HEK293 (cell line): ENCODE data around the gene PARK7.

Experiments
- CTCF ChIA-PET: fragments of 350-600 bp; formaldehyde crosslinking; extraction: SDS; loops from one replicate; lab custom pipeline; 2021; ENCODE audit warnings: antibody characterized with exemption; lab: Yijun Ruan, JAX
- POLR2A ChIA-PET: fragments of 300-600 bp; formaldehyde crosslinking; extraction: SDS; loops from one replicate; lab custom pipeline; 2020; ENCODE audit warnings: antibody characterized with exemption, inconsistent platforms; lab: Yijun Ruan, JAX
- H3K27ac ChIP-seq: fragments of 200-500 bp; sonication (Bioruptor generic); 2 replicates; pipeline ENCODE4 v1.5.1; 2014; ENCODE audit warnings: low read depth, low read length, control low read depth, inconsistent platforms; ENCODE audit errors: extremely low read depth
- H3K36me3 ChIP-seq, 2 experiments: fragments of 200-500 bp in 1 of 2; sonication (Bioruptor generic) in 1 of 2; 1 replicate in 1 of 2; 2 replicates in 1 of 2; pipeline ENCODE4 v1.5.1; 2014 to 2017; ENCODE audit warnings: inconsistent platforms in 2 of 2, low read length in 2 of 2; ENCODE audit not compliant: control insufficient read depth in 2 of 2, insufficient read depth in 1 of 2
- H3K4me1 ChIP-seq: fragments of 200-500 bp; sonication (Bioruptor generic); 2 replicates; pipeline ENCODE4 v1.5.1; 2014; ENCODE audit warnings: mild to moderate bottlenecking, low read length, inconsistent platforms; ENCODE audit not compliant: control insufficient read depth, insufficient read depth
- H3K4me3 ChIP-seq: 2 replicates; pipeline ENCODE4 v1.5.1; 2011; ENCODE audit warnings: low read depth, mild to moderate bottlenecking, control low read depth, low read length, moderate library complexity
- H3K9me3 ChIP-seq: fragments of 200-500 bp; sonication (Bioruptor generic); 2 replicates; pipeline ENCODE4 v1.5.1; 2014; ENCODE audit warnings: low read depth, low read length, inconsistent platforms; ENCODE audit not compliant: control insufficient read depth, insufficient read depth
- BCL11A ChIP-seq: fragments of 450-650 bp; formaldehyde crosslinking; IDR thresholded peaks from 2 replicates; pipeline ENCODE4 v1.5.1; 2016; ENCODE audit warnings: low read depth, missing biosample characterization, missing genetic modification characterization
- GFI1B ChIP-seq: fragments of 450-650 bp; formaldehyde crosslinking; IDR thresholded peaks from 2 replicates; pipeline ENCODE4 v1.5.1; 2016; ENCODE audit warnings: missing biosample characterization, missing genetic modification characterization
- KLF16 ChIP-seq: fragments of 450-650 bp; formaldehyde crosslinking; IDR thresholded peaks from 2 replicates; pipeline ENCODE4 v1.5.1; 2017; ENCODE audit warnings: missing biosample characterization, missing genetic modification characterization
- MZF1 ChIP-seq: fragments of 450-650 bp; formaldehyde crosslinking; IDR thresholded peaks from 2 replicates; pipeline ENCODE4 v1.5.1; 2017; ENCODE audit warnings: missing biosample characterization, missing genetic modification characterization, borderline replicate concordance
- OSR2 ChIP-seq: fragments of 450-650 bp; formaldehyde crosslinking; IDR thresholded peaks from 2 replicates; pipeline ENCODE4 v1.5.1; 2016; ENCODE audit warnings: missing biosample characterization, missing genetic modification characterization
- PRDM1 ChIP-seq: fragments of 450-650 bp; formaldehyde crosslinking; IDR thresholded peaks from 2 replicates; pipeline ENCODE4; 2016; ENCODE audit warnings: missing biosample characterization, missing genetic modification characterization
- SP3 ChIP-seq: fragments of 450-650 bp; formaldehyde crosslinking; IDR thresholded peaks from 2 replicates; pipeline ENCODE4 v1.5.1; 2016; ENCODE audit warnings: missing biosample characterization, missing genetic modification characterization
- SP7 ChIP-seq: fragments of 450-650 bp; formaldehyde crosslinking; IDR thresholded peaks from 2 replicates; pipeline ENCODE4 v1.5.1; 2016; ENCODE audit warnings: missing biosample characterization, missing genetic modification characterization
- ZEB2 ChIP-seq: fragments of 450-650 bp; formaldehyde crosslinking; IDR thresholded peaks from 2 replicates; pipeline ENCODE4 v1.5.1; 2016; ENCODE audit warnings: missing biosample characterization, missing genetic modification characterization
- ZNF133 ChIP-seq: fragments of 450-650 bp; formaldehyde crosslinking; IDR thresholded peaks from 2 replicates; pipeline ENCODE4 v1.5.1; 2016; ENCODE audit warnings: missing biosample characterization, missing genetic modification characterization
- ZNF169 ChIP-seq: fragments of 450-650 bp; formaldehyde crosslinking; IDR thresholded peaks from 2 replicates; pipeline ENCODE4 v1.5.1; 2016; ENCODE audit warnings: missing biosample characterization, missing genetic modification characterization
- ZNF184 ChIP-seq: fragments of 450-650 bp; IDR thresholded peaks from 2 replicates; pipeline ENCODE4 v1.5.1; 2018; ENCODE audit warnings: missing biosample characterization, mild to moderate bottlenecking, missing genetic modification characterization
- ZNF335 ChIP-seq: fragments of 450-650 bp; formaldehyde crosslinking; conservative IDR thresholded peaks from 2 replicates; pipeline ENCODE4 v1.5.1; 2016; ENCODE audit warnings: missing biosample characterization, missing genetic modification characterization
- ZNF366 ChIP-seq: fragments of 450-650 bp; formaldehyde crosslinking; conservative IDR thresholded peaks from 2 replicates; pipeline ENCODE4 v1.5.1; 2016; ENCODE audit warnings: missing biosample characterization, missing genetic modification characterization
- ZNF391 ChIP-seq: fragments of 450-650 bp; formaldehyde crosslinking; IDR thresholded peaks from 2 replicates; pipeline ENCODE4 v1.5.1; 2016; ENCODE audit warnings: low read depth, missing biosample characterization, missing genetic modification characterization, borderline replicate concordance
- ZNF416 ChIP-seq: fragments of 450-650 bp; formaldehyde crosslinking; IDR thresholded peaks from 2 replicates; pipeline ENCODE4 v1.5.1; 2016; ENCODE audit warnings: missing biosample characterization, missing genetic modification characterization
- ZNF561 ChIP-seq: fragments of 450-650 bp; IDR thresholded peaks from 2 replicates; pipeline ENCODE4 v1.5.1; 2018; ENCODE audit warnings: missing biosample characterization, missing genetic modification characterization, borderline replicate concordance
- ZNF629 ChIP-seq: fragments of 450-650 bp; formaldehyde crosslinking; IDR thresholded peaks from 2 replicates; pipeline ENCODE4 v1.5.1; 2017; ENCODE audit warnings: missing biosample characterization, missing genetic modification characterization
- ZSCAN30 ChIP-seq: fragments of 450-650 bp; IDR thresholded peaks from 2 replicates; pipeline ENCODE4 v1.5.1; 2018; ENCODE audit warnings: missing biosample characterization, mild to moderate bottlenecking, missing genetic modification characterization, moderate library complexity
- TF ChIP-seq, protein P1 (sequence below): fragments of 450-650 bp; IDR thresholded peaks from 2 replicates; pipeline ENCODE4 v1.5.1; 2018; ENCODE audit warnings: missing biosample characterization, mild to moderate bottlenecking, missing genetic modification characterization
- TF ChIP-seq, protein P2 (sequence below): fragments of 450-650 bp; formaldehyde crosslinking; IDR thresholded peaks from 2 replicates; pipeline ENCODE4 v1.5.1; 2016; ENCODE audit warnings: missing biosample characterization, missing genetic modification characterization
- TF ChIP-seq, protein P3 (sequence below): fragments of 450-650 bp; formaldehyde crosslinking; IDR thresholded peaks from 2 replicates; pipeline ENCODE4 v1.5.1; 2016; ENCODE audit warnings: missing biosample characterization, missing genetic modification characterization
- TF ChIP-seq, protein P4 (sequence below): fragments of 450-650 bp; formaldehyde crosslinking; IDR thresholded peaks from 2 replicates; pipeline ENCODE4 v1.5.1; 2016; ENCODE audit warnings: missing biosample characterization, missing genetic modification characterization
- TF ChIP-seq, protein P5 (sequence below): fragments of 450-650 bp; formaldehyde crosslinking; IDR thresholded peaks from 2 replicates; pipeline ENCODE4 v1.5.1; 2016; ENCODE audit warnings: missing biosample characterization, missing genetic modification characterization
- TF ChIP-seq, protein P6 (sequence below): fragments of 450-650 bp; formaldehyde crosslinking; IDR thresholded peaks from 2 replicates; pipeline ENCODE4 v1.5.1; 2016; ENCODE audit warnings: missing biosample characterization, missing genetic modification characterization

PARK7 gene

DNA sequence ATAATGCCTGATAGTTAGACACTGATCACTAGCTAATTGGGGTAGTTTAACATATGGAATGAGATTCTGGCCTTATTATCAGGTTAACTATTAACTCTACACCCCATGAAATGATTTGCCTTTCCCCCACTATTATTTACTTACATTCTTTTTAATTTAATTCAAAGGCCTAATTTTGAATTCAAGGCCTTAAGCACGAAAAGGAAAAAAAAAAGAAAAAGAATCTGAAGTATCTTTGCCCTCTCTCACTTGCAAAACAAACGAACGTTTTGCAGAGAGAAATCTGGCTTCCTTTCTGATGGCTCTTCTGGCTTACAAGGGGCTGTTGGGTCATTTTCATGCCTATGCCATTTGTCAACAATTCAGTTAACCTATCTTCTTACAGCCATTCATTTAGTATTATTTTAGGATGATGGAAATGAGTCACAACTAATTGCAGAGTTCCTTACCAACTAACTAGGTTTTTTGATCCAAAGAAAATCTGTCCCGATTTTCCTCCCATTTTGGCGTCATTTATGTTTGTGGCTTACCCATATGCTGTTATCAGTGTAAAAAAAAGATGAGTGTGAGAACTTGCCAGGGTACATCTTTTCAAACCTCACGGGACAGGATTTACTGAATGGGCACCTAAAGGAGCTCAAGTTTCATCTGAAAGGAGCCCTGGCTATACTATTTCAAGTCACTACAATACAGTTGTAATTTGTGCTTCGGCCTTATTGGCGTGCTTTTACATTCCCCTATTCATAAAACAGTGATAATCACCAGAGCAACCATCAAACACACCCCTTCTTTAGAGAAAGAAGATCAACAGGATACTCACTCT lies 66.4 kb downstream of the PARK7 start:
- no peak overlapping the region for H3K4me3 ChIP-seq
- ChIA-PET POLR2A (interaction anchor here (1.5 to 2.9 kb wide), 2 partner anchors 11 to 170 kb away, joined by 4 to 14 read pairs; no protein-coding TSS in a partner anchor), CTCF (interaction anchor here (0.5 to 3.7 kb wide), 9 partner anchors 11 to 287 kb away, joined by 3 to 30 read pairs (median 6); no protein-coding TSS in a partner anchor)
- H3K27ac ChIP-seq: no peak overlapping the region
- H3K36me3 ChIP-seq: no peaks in the 10 kb centered on the region
- H3K4me1 ChIP-seq: peaks cover 23% of the 10 kb centered on the region
- H3K9me3 ChIP-seq: no peaks in the 10 kb centered on the region
- TF ChIP-seq GFI1B (tag by site-specific recombination) (0 out of 2 replicates have a peak, but pooled peaks have one; percentile 34), KLF16 (no peak), ZSCAN30 (tag by site-specific recombination) (no peak), ZNF629 (peak; percentile 72), OSR2 (peak; percentile 41; the same call in 1 of the 2 replicates), MZF1 (tag by site-specific recombination) (peak; percentile 34; the same call in 1 of the 2 replicates), ZNF366 (peak; percentile 74), ZNF335 (tag by site-specific recombination) (peak; percentile 64), ZNF416 (tag by site-specific recombination) (no peak), ZNF561 (tag by site-specific recombination) (no peak), SP3 (tag by site-specific recombination) (0 out of 2 replicates have a peak, but pooled peaks have one; percentile 17), BCL11A (0 out of 2 replicates have a peak, but pooled peaks have one; percentile 19), ZEB2 (tag by site-specific recombination) (peak; percentile 66), ZNF391 (tag by site-specific recombination) (0 out of 2 replicates have a peak, but pooled peaks have one; percentile 27), ZNF169 (tag by site-specific recombination) (no peak), SP7 (tag by site-specific recombination) (peak; percentile 99), ZNF133 (no peak), ZNF184 (tag by site-specific recombination) (peak; percentile 72; the same call in 1 of the 2 replicates), PRDM1 (tag by site-specific recombination) (peak; percentile 82)
- TF ChIP-seq, protein P1, sequence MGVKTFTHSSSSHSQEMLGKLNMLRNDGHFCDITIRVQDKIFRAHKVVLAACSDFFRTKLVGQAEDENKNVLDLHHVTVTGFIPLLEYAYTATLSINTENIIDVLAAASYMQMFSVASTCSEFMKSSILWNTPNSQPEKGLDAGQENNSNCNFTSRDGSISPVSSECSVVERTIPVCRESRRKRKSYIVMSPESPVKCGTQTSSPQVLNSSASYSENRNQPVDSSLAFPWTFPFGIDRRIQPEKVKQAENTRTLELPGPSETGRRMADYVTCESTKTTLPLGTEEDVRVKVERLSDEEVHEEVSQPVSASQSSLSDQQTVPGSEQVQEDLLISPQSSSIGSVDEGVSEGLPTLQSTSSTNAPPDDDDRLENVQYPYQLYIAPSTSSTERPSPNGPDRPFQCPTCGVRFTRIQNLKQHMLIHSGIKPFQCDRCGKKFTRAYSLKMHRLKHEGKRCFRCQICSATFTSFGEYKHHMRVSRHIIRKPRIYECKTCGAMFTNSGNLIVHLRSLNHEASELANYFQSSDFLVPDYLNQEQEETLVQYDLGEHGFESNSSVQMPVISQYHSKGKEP (tag by site-specific recombination): no peak
- TF ChIP-seq, protein P2, sequence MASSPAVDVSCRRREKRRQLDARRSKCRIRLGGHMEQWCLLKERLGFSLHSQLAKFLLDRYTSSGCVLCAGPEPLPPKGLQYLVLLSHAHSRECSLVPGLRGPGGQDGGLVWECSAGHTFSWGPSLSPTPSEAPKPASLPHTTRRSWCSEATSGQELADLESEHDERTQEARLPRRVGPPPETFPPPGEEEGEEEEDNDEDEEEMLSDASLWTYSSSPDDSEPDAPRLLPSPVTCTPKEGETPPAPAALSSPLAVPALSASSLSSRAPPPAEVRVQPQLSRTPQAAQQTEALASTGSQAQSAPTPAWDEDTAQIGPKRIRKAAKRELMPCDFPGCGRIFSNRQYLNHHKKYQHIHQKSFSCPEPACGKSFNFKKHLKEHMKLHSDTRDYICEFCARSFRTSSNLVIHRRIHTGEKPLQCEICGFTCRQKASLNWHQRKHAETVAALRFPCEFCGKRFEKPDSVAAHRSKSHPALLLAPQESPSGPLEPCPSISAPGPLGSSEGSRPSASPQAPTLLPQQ: no peak
- TF ChIP-seq, protein P3, sequence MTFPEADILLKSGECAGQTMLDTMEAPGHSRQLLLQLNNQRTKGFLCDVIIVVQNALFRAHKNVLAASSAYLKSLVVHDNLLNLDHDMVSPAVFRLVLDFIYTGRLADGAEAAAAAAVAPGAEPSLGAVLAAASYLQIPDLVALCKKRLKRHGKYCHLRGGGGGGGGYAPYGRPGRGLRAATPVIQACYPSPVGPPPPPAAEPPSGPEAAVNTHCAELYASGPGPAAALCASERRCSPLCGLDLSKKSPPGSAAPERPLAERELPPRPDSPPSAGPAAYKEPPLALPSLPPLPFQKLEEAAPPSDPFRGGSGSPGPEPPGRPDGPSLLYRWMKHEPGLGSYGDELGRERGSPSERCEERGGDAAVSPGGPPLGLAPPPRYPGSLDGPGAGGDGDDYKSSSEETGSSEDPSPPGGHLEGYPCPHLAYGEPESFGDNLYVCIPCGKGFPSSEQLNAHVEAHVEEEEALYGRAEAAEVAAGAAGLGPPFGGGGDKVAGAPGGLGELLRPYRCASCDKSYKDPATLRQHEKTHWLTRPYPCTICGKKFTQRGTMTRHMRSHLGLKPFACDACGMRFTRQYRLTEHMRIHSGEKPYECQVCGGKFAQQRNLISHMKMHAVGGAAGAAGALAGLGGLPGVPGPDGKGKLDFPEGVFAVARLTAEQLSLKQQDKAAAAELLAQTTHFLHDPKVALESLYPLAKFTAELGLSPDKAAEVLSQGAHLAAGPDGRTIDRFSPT (tag by site-specific recombination): 0 out of 2 replicates have a peak, but pooled peaks have one; percentile 31
- TF ChIP-seq, protein P4, sequence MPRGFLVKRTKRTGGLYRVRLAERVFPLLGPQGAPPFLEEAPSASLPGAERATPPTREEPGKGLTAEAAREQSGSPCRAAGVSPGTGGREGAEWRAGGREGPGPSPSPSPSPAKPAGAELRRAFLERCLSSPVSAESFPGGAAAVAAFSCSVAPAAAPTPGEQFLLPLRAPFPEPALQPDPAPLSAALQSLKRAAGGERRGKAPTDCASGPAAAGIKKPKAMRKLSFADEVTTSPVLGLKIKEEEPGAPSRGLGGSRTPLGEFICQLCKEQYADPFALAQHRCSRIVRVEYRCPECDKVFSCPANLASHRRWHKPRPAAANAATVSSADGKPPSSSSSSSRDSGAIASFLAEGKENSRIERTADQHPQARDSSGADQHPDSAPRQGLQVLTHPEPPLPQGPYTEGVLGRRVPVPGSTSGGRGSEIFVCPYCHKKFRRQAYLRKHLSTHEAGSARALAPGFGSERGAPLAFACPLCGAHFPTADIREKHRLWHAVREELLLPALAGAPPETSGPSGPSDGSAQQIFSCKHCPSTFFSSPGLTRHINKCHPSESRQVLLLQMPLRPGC: 0 out of 2 replicates have a peak, but pooled peaks have one; percentile 39
- TF ChIP-seq, protein P5, sequence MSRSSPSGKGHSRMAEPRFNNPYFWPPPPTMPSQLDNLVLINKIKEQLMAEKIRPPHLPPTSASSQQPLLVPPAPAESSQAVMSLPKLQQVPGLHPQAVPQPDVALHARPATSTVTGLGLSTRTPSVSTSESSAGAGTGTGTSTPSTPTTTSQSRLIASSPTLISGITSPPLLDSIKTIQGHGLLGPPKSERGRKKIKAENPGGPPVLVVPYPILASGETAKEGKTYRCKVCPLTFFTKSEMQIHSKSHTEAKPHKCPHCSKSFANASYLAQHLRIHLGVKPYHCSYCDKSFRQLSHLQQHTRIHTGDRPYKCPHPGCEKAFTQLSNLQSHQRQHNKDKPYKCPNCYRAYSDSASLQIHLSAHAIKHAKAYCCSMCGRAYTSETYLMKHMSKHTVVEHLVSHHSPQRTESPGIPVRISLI (tag by site-specific recombination): peak; percentile 64
- TF ChIP-seq, protein P6, sequence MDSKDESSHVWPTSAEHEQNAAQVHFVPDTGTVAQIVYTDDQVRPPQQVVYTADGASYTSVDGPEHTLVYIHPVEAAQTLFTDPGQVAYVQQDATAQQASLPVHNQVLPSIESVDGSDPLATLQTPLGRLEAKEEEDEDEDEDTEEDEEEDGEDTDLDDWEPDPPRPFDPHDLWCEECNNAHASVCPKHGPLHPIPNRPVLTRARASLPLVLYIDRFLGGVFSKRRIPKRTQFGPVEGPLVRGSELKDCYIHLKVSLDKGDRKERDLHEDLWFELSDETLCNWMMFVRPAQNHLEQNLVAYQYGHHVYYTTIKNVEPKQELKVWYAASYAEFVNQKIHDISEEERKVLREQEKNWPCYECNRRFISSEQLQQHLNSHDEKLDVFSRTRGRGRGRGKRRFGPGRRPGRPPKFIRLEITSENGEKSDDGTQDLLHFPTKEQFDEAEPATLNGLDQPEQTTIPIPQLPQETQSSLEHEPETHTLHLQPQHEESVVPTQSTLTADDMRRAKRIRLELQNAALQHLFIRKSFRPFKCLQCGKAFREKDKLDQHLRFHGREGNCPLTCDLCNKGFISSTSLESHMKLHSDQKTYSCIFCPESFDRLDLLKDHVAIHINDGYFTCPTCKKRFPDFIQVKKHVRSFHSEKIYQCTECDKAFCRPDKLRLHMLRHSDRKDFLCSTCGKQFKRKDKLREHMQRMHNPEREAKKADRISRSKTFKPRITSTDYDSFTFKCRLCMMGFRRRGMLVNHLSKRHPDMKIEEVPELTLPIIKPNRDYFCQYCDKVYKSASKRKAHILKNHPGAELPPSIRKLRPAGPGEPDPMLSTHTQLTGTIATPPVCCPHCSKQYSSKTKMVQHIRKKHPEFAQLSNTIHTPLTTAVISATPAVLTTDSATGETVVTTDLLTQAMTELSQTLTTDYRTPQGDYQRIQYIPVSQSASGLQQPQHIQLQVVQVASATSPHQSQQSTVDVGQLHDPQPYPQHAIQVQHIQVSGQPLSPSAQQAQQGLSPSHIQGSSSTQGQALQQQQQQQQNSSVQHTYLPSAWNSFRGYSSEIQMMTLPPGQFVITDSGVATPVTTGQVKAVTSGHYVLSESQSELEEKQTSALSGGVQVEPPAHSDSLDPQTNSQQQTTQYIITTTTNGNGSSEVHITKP: no peak; the same call in 1 of the 2 replicates
